ENCODE results near the gene OR9A2. TPM values are rescaled to one million over a fixed set of nuclear protein-coding genes. Genes with fewer than 3 reads are reported as not detected.

OR9A2 gene
- total and polyA plus RNA-seq, 5 donors from 2014 or later = not detected

- ATAC-seq (ENCODE audit: low read depth in 2 of 2) = no peak
- H3K9me3 ChIP-seq (ENCODE audit: control insufficient read depth in 2 of 2, low read length in 2 of 2) = no peaks in the 10 kb centered on the region
- H3K4me3 ChIP-seq (ENCODE audit: low read depth, low read length) = no peak within 1 kb of the TSS
- Mint-ChIP-seq H3K36me3 (no peaks in the 10 kb centered on the region), H3K4me3 (no peak within 1 kb of the TSS), H3K27me3 (peaks cover 8% of the 10 kb centered on the region), H3K27ac (peak within 1 kb of the TSS in 1 of 3 donors; percentile 14), H3K4me1 (no peaks in the 10 kb centered on the region), H3K9me3 (peaks cover 0 to 2% (median 0%) of the 10 kb centered on the region in 7 donors)
- no peaks in the 10 kb centered on the region for H3K36me3 ChIP-seq (ENCODE audit: control insufficient read depth, insufficient read depth, low read length)
- H3K27ac ChIP-seq (ENCODE audit: insufficient read depth, low read length, poor library complexity, severe bottlenecking) = no peak within 1 kb of the TSS
- H3K4me1 ChIP-seq (ENCODE audit: control insufficient read depth, insufficient read depth, low read length, poor library complexity, severe bottlenecking) = no peaks in the 10 kb centered on the region
- no peak for DNase-seq
- no peaks in the 10 kb centered on the region for H3K27me3 ChIP-seq (ENCODE audit: control insufficient read depth, insufficient read depth, low read length)
These were observed 25.1 kb upstream of the OR9A2 start, which contains the start of gene OR6V1 for GRCh38 chr7:143052041-143052440. OR6V1 (plus strand) TSS chr7:143052341; CDS start chr7:143052341, 0 bp downstream.

GRCh38 chr7:143050931-143051330, 24.0 kb upstream of the OR9A2 start:
- Histone ChIP-seq H3K27ac (ENCODE audit: insufficient read depth, low read length, poor library complexity, severe bottlenecking) (no peak overlapping the region), H3K36me3 (ENCODE audit: control insufficient read depth, insufficient read depth, low read length) (no peaks in the 10 kb centered on the region), H3K9me3 (ENCODE audit: control insufficient read depth in 2 of 2, low read length in 2 of 2) (no peaks in the 10 kb centered on the region), H3K4me3 (ENCODE audit: low read depth, low read length) (no peak overlapping the region), H3K27me3 (ENCODE audit: control insufficient read depth, insufficient read depth, low read length) (no peaks in the 10 kb centered on the region), H3K4me1 (ENCODE audit: control insufficient read depth, insufficient read depth, low read length, poor library complexity, severe bottlenecking) (no peaks in the 10 kb centered on the region)
- no peaks in the 10 kb centered on the region for H3K36me3 Mint-ChIP-seq
- H3K4me3 Mint-ChIP-seq = no peak overlapping the region
- H3K27ac Mint-ChIP-seq = no peak overlapping the region
- H3K4me1 Mint-ChIP-seq = no peaks in the 10 kb centered on the region
- ATAC-seq (ENCODE audit: low read depth in 2 of 2) = no peak
- H3K27me3 Mint-ChIP-seq = peaks cover 12% of the 10 kb centered on the region
- no peak for DNase-seq
- H3K9me3 Mint-ChIP-seq = peaks cover 0 to 2% (median 0%) of the 10 kb centered on the region in 7 donors

- DNase-seq (no peak), ATAC-seq (ENCODE audit: low read depth in 2 of 2) (no peak)
- H3K27ac Mint-ChIP-seq = no peak overlapping the region
- Histone ChIP-seq H3K27ac (ENCODE audit: insufficient read depth, low read length, poor library complexity, severe bottlenecking) (no peak overlapping the region), H3K4me3 (ENCODE audit: low read depth, low read length) (no peak overlapping the region), H3K36me3 (ENCODE audit: control insufficient read depth, insufficient read depth, low read length) (no peaks in the 10 kb centered on the region), H3K9me3 (ENCODE audit: control insufficient read depth in 2 of 2, low read length in 2 of 2) (no peaks in the 10 kb centered on the region), H3K4me1 (ENCODE audit: control insufficient read depth, insufficient read depth, low read length, poor library complexity, severe bottlenecking) (no peaks in the 10 kb centered on the region), H3K27me3 (ENCODE audit: control insufficient read depth, insufficient read depth, low read length) (no peaks in the 10 kb centered on the region)
- H3K36me3 Mint-ChIP-seq = no peaks in the 10 kb centered on the region
- peaks cover 0 to 2% (median 0%) of the 10 kb centered on the region in 7 donors for H3K9me3 Mint-ChIP-seq
- H3K4me3 Mint-ChIP-seq = no peak overlapping the region
- H3K27me3 Mint-ChIP-seq = peaks cover 12% of the 10 kb centered on the region
- no peaks in the 10 kb centered on the region for H3K4me1 Mint-ChIP-seq
These were observed 22.4 kb upstream of the OR9A2 start for GRCh38 chr7:143049362-143049761.

- ATAC-seq (ENCODE audit: low read depth in 2 of 2) (no peak), DNase-seq (no peak)
- H3K4me3 ChIP-seq (ENCODE audit: low read depth, low read length) = no peak overlapping the region
- Mint-ChIP-seq H3K9me3 (peaks cover 0 to 2% (median 0%) of the 10 kb centered on the region in 7 donors), H3K27ac (no peak overlapping the region), H3K4me1 (no peaks in the 10 kb centered on the region), H3K4me3 (no peak overlapping the region), H3K27me3 (peaks cover 12% of the 10 kb centered on the region), H3K36me3 (no peaks in the 10 kb centered on the region)
- H3K4me1 ChIP-seq (ENCODE audit: control insufficient read depth, insufficient read depth, low read length, poor library complexity, severe bottlenecking) = no peaks in the 10 kb centered on the region
- H3K27me3 ChIP-seq (ENCODE audit: control insufficient read depth, insufficient read depth, low read length) = no peaks in the 10 kb centered on the region
- H3K27ac ChIP-seq (ENCODE audit: insufficient read depth, low read length, poor library complexity, severe bottlenecking) = no peak overlapping the region
- H3K36me3 ChIP-seq (ENCODE audit: control insufficient read depth, insufficient read depth, low read length) = no peaks in the 10 kb centered on the region
- H3K9me3 ChIP-seq (ENCODE audit: control insufficient read depth in 2 of 2, low read length in 2 of 2) = no peaks in the 10 kb centered on the region
These were observed 21.9 kb upstream of the OR9A2 start for GRCh38 chr7:143048827-143049226.

GRCh38 chr7:143047326-143047725, 20.4 kb upstream of the OR9A2 start:
- Histone ChIP-seq H3K27ac (ENCODE audit: insufficient read depth, low read length, poor library complexity, severe bottlenecking) (no peak overlapping the region), H3K36me3 (ENCODE audit: control insufficient read depth, insufficient read depth, low read length) (no peaks in the 10 kb centered on the region), H3K4me1 (ENCODE audit: control insufficient read depth, insufficient read depth, low read length, poor library complexity, severe bottlenecking) (no peaks in the 10 kb centered on the region), H3K4me3 (ENCODE audit: low read depth, low read length) (no peak overlapping the region), H3K9me3 (ENCODE audit: control insufficient read depth in 2 of 2, low read length in 2 of 2) (no peaks in the 10 kb centered on the region), H3K27me3 (ENCODE audit: control insufficient read depth, insufficient read depth, low read length) (no peaks in the 10 kb centered on the region)
- no peaks in the 10 kb centered on the region for H3K36me3 Mint-ChIP-seq
- H3K4me1 Mint-ChIP-seq = no peaks in the 10 kb centered on the region
- ATAC-seq (ENCODE audit: low read depth in 2 of 2) (no peak), DNase-seq (no peak)
- H3K4me3 Mint-ChIP-seq = no peak overlapping the region
- no peaks in the 10 kb centered on the region for H3K9me3 Mint-ChIP-seq
- H3K27ac Mint-ChIP-seq = no peak overlapping the region
- peaks cover 12% of the 10 kb centered on the region for H3K27me3 Mint-ChIP-seq

GRCh38 chr7:143046426-143046851, 19.5 kb upstream of the OR9A2 start:
- Histone ChIP-seq H3K4me1 (ENCODE audit: control insufficient read depth, insufficient read depth, low read length, poor library complexity, severe bottlenecking) (no peaks in the 10 kb centered on the region), H3K9me3 (ENCODE audit: control insufficient read depth in 2 of 2, low read length in 2 of 2) (no peaks in the 10 kb centered on the region), H3K36me3 (ENCODE audit: control insufficient read depth, insufficient read depth, low read length) (no peaks in the 10 kb centered on the region), H3K27ac (ENCODE audit: insufficient read depth, low read length, poor library complexity, severe bottlenecking) (no peak overlapping the region), H3K27me3 (ENCODE audit: control insufficient read depth, insufficient read depth, low read length) (no peaks in the 10 kb centered on the region), H3K4me3 (ENCODE audit: low read depth, low read length) (no peak overlapping the region)
- ATAC-seq (ENCODE audit: low read depth in 2 of 2) (no peak), DNase-seq (no peak)
- Mint-ChIP-seq H3K36me3 (no peaks in the 10 kb centered on the region), H3K9me3 (no peaks in the 10 kb centered on the region), H3K27me3 (peaks cover 12% of the 10 kb centered on the region), H3K4me3 (no peak overlapping the region), H3K4me1 (no peaks in the 10 kb centered on the region), H3K27ac (peak overlapping the region in 1 of 3 donors; percentile 54)

- no peaks in the 10 kb centered on the region for H3K36me3 Mint-ChIP-seq
- Histone ChIP-seq H3K9me3 (ENCODE audit: control insufficient read depth in 2 of 2, low read length in 2 of 2) (no peaks in the 10 kb centered on the region), H3K27ac (ENCODE audit: insufficient read depth, low read length, poor library complexity, severe bottlenecking) (no peak overlapping the region), H3K36me3 (ENCODE audit: control insufficient read depth, insufficient read depth, low read length) (no peaks in the 10 kb centered on the region), H3K4me1 (ENCODE audit: control insufficient read depth, insufficient read depth, low read length, poor library complexity, severe bottlenecking) (no peaks in the 10 kb centered on the region), H3K27me3 (ENCODE audit: control insufficient read depth, insufficient read depth, low read length) (peaks cover 3% of the 10 kb centered on the region), H3K4me3 (ENCODE audit: low read depth, low read length) (no peak overlapping the region)
- ATAC-seq (ENCODE audit: low read depth in 2 of 2) = no peak
- H3K27ac Mint-ChIP-seq = no peak overlapping the region
- H3K27me3 Mint-ChIP-seq = peaks cover 9% of the 10 kb centered on the region
- H3K4me1 Mint-ChIP-seq = no peaks in the 10 kb centered on the region
- H3K4me3 Mint-ChIP-seq = no peak overlapping the region
- no peak for DNase-seq
- no peaks in the 10 kb centered on the region for H3K9me3 Mint-ChIP-seq
These were observed 16.5 kb upstream of the OR9A2 start for GRCh38 chr7:143043391-143043790.

- Histone ChIP-seq H3K27me3 (ENCODE audit: control insufficient read depth, insufficient read depth, low read length) (peaks cover 3% of the 10 kb centered on the region), H3K36me3 (ENCODE audit: control insufficient read depth, insufficient read depth, low read length) (no peaks in the 10 kb centered on the region), H3K4me1 (ENCODE audit: control insufficient read depth, insufficient read depth, low read length, poor library complexity, severe bottlenecking) (no peaks in the 10 kb centered on the region), H3K27ac (ENCODE audit: insufficient read depth, low read length, poor library complexity, severe bottlenecking) (no peak overlapping the region), H3K4me3 (ENCODE audit: low read depth, low read length) (no peak overlapping the region), H3K9me3 (ENCODE audit: control insufficient read depth in 2 of 2, low read length in 2 of 2) (no peaks in the 10 kb centered on the region)
- H3K36me3 Mint-ChIP-seq = no peaks in the 10 kb centered on the region
- DNase-seq = no peak
- no peaks in the 10 kb centered on the region for H3K4me1 Mint-ChIP-seq
- H3K27ac Mint-ChIP-seq = no peak overlapping the region
- no peaks in the 10 kb centered on the region for H3K9me3 Mint-ChIP-seq
- no peak for ATAC-seq (ENCODE audit: low read depth in 2 of 2)
- H3K27me3 Mint-ChIP-seq = peaks cover 9% of the 10 kb centered on the region
- no peak overlapping the region for H3K4me3 Mint-ChIP-seq
These were observed 15.9 kb upstream of the OR9A2 start for GRCh38 chr7:143042790-143043271.

All from CD4-positive, CD25-positive, alpha-beta regulatory T cell (primary cell).